GM12878 (cell line): ENCODE results near the gene TNFRSF6B. TPM values are rescaled to one million over a fixed set of nuclear protein-coding genes. Genes with fewer than 3 reads are reported as not detected.

Source experiments
- ATAC-seq: fragments of 200-7000 bp; cut with Tn5 transposase; 3 replicates; pipeline ENCODE4 v1.9.1; 2020; ENCODE audit warnings: mild to moderate bottlenecking, moderate library complexity
- BruUV-seq: library from RNA; stranded (reverse); fragments of 400-500 nt; replicated peaks from 2 replicates; lab custom pipeline; 2021; lab: Mats Ljungman, UMichigan
- CTCF ChIA-PET: fragments of 300-600 bp; sonication (Branson Sonifier 250); formaldehyde crosslinking; extraction: SDS; loops from one replicate; lab custom pipeline; 2021; ENCODE audit warnings: inconsistent platforms; lab: Yijun Ruan, JAX
- POLR2A ChIA-PET: fragments of 350-600 bp; formaldehyde crosslinking; extraction: SDS; loops from one replicate; lab custom pipeline; 2021; ENCODE audit warnings: inconsistent platforms; lab: Charles Lee
- RAD21 ChIA-PET: fragments of 300-600 bp; sonication (Branson Sonifier 250); formaldehyde crosslinking; loops from one replicate; lab custom pipeline; 2023; ENCODE audit warnings: antibody characterized with exemption; ENCODE audit not compliant: unreplicated experiment; lab: Charles Lee
- SMC1A ChIA-PET: fragments of 300-600 bp; sonication (Branson Sonifier 250); formaldehyde crosslinking; loops from one replicate; lab custom pipeline; 2023; ENCODE audit not compliant: unreplicated experiment, uncharacterized antibody; lab: Charles Lee
- DNase-seq: peaks from one replicate; pipeline ENCODE4 v3.0.0-alpha.2; 2011; ENCODE audit warnings: low read depth, low spot score
- FAIRE-seq: peaks from 3 replicates; lab custom pipeline; 2011; peaks lifted over from hg19 to GRCh38; lab: Jason Lieb, UNC
- H2AFZ ChIP-seq: 2 replicates; pipeline ENCODE4 v1.6.0; 2011; ENCODE audit warnings: low read depth, low read length, control low read depth; ENCODE audit not compliant: control insufficient read depth
- H3K27ac ChIP-seq: 2 replicates; pipeline ENCODE4 v1.5.1; 2011; ENCODE audit warnings: control low read depth; ENCODE audit not compliant: control insufficient read depth, insufficient read depth
- H3K27me3 ChIP-seq, 2 experiments: replicated peaks in 1 of 2; 2 replicates each; pipeline versions ENCODE4 v1.6.0 to v1.6.1; 2011; ENCODE audit warnings: low read length in 1 of 2; ENCODE audit not compliant: control insufficient read depth in 2 of 2, insufficient read depth in 2 of 2
- H3K36me3 ChIP-seq, 2 experiments: 2 replicates each; pipeline ENCODE4 v1.5.1; 2011; ENCODE audit warnings: low read length in 1 of 2; ENCODE audit not compliant: control insufficient read depth in 2 of 2, insufficient read depth in 2 of 2
- H3K4me1 ChIP-seq: 2 replicates; pipeline ENCODE4 v1.6.1; 2011; ENCODE audit warnings: mild to moderate bottlenecking, low read length, moderate library complexity, mixed read lengths; ENCODE audit not compliant: control insufficient read depth, insufficient read depth
- H3K4me2 ChIP-seq: 2 replicates; pipeline ENCODE4 v1.6.0; 2011; ENCODE audit warnings: control low read depth; ENCODE audit not compliant: control insufficient read depth, insufficient read depth
- H3K4me3 ChIP-seq: fragments of 200-600 bp; sonication (generic); 2 replicates; pipeline ENCODE4 v1.5.1; 2016
- H3K79me2 ChIP-seq: 2 replicates; pipeline ENCODE4 v1.6.0; 2011; ENCODE audit warnings: low read length; ENCODE audit not compliant: control insufficient read depth, insufficient read depth
- H3K9ac ChIP-seq: 2 replicates; pipeline ENCODE4 v1.8.0; 2011; ENCODE audit warnings: low read length, control low read depth, mixed read lengths; ENCODE audit not compliant: control insufficient read depth, insufficient read depth
- H3K9me3 ChIP-seq: replicated peaks from 3 replicates; pipeline ENCODE4 v1.5.1; 2011; ENCODE audit warnings: mild to moderate bottlenecking, low read length; ENCODE audit not compliant: control insufficient read depth, insufficient read depth
- H4K20me1 ChIP-seq: 2 replicates; pipeline ENCODE4 v1.6.0; 2011; ENCODE audit not compliant: control insufficient read depth, insufficient read depth
- CBX5 ChIP-seq: sonication (generic); IDR thresholded peaks from 2 replicates; pipeline ENCODE4 v1.6.1; 2016; ENCODE audit warnings: low read depth, moderate library complexity, mild to moderate bottlenecking, inconsistent platforms
- CHD1 ChIP-seq: IDR thresholded peaks from 2 replicates; pipeline ENCODE4 v1.6.1; 2012; ENCODE audit warnings: low read depth, low read length, improper control_type of control experiment
- CHD2 ChIP-seq: IDR thresholded peaks from 2 replicates; pipeline ENCODE4 v1.6.1; 2011; ENCODE audit warnings: low read depth, low read length, improper control_type of control experiment, borderline replicate concordance
- EGR1 ChIP-seq, 2 experiments: IDR thresholded peaks; 1 replicate in 1 of 2; 2 replicates in 1 of 2; pipeline ENCODE4 v1.6.1; 2011 to 2012; ENCODE audit warnings: low read depth in 2 of 2, low read length in 2 of 2, borderline replicate concordance in 1 of 2, mild to moderate bottlenecking in 1 of 2, moderate library complexity in 1 of 2
- EZH2 ChIP-seq: IDR thresholded peaks from 2 replicates; pipeline ENCODE4 v1.6.1; 2012; ENCODE audit warnings: low read depth, mild to moderate bottlenecking, control low read depth, inconsistent platforms, low read length, borderline replicate concordance; ENCODE audit not compliant: control insufficient read depth
- HCFC1 ChIP-seq: fragments of 150-350 bp; IDR thresholded peaks from 2 replicates; pipeline ENCODE4 v1.6.1; 2014; ENCODE audit warnings: low read length
- HDAC2 ChIP-seq: fragments of 200-600 bp; sonication (generic); IDR thresholded peaks from 2 replicates; pipeline ENCODE4 v1.6.1; 2017
- KAT2A ChIP-seq: conservative IDR thresholded peaks from 2 replicates; pipeline ENCODE4 v1.6.1; 2011; ENCODE audit warnings: low read depth, low read length; ENCODE audit not compliant: control insufficient read depth
- KDM1A ChIP-seq: fragments of 200-600 bp; sonication (generic); IDR thresholded peaks from 2 replicates; pipeline ENCODE4 v1.6.1; 2016; ENCODE audit warnings: borderline replicate concordance
- NFYB ChIP-seq: IDR thresholded peaks from 2 replicates; pipeline ENCODE4 v1.6.1; 2011; ENCODE audit warnings: low read depth, mild to moderate bottlenecking, low read length, improper control_type of control experiment, moderate library complexity; ENCODE audit not compliant: insufficient read depth
- NR2F1 ChIP-seq: fragments of 450-650 bp; conservative IDR thresholded peaks from 2 replicates; pipeline ENCODE4 v1.6.1; 2017; ENCODE audit warnings: mild to moderate bottlenecking
- PAX8 ChIP-seq: fragments of 450-650 bp; IDR thresholded peaks from 2 replicates; pipeline ENCODE4 v1.6.1; 2017; ENCODE audit warnings: mild to moderate bottlenecking, moderate library complexity
- POLR2A ChIP-seq: IDR thresholded peaks from 2 replicates; pipeline ENCODE4 v1.6.1; 2011; ENCODE audit warnings: low read depth, mild to moderate bottlenecking, low read length
- RAD21 ChIP-seq: IDR thresholded peaks from 2 replicates; pipeline ENCODE4 v1.6.1; 2011; ENCODE audit warnings: mild to moderate bottlenecking, low read depth, low read length, moderate library complexity; ENCODE audit not compliant: insufficient read depth
- RUNX3 ChIP-seq: IDR thresholded peaks from 2 replicates; pipeline ENCODE4 v1.6.1; 2012; ENCODE audit warnings: low read length, inconsistent platforms
- SIX5 ChIP-seq: IDR thresholded peaks from 2 replicates; pipeline ENCODE4 v1.6.1; 2011; ENCODE audit warnings: mild to moderate bottlenecking, low read depth, low read length, moderate library complexity; ENCODE audit not compliant: severe bottlenecking
- SMARCA5 ChIP-seq: fragments of 450-650 bp; IDR thresholded peaks from 2 replicates; pipeline ENCODE4 v1.6.1; 2017; ENCODE audit warnings: mild to moderate bottlenecking
- TBL1XR1 ChIP-seq: IDR thresholded peaks from 2 replicates; pipeline ENCODE4 v1.6.1; 2012; ENCODE audit warnings: low read depth, low read length, improper control_type of control experiment
- TCF3 ChIP-seq: IDR thresholded peaks from 2 replicates; pipeline ENCODE4 v1.6.1; 2012; ENCODE audit warnings: low read depth, mild to moderate bottlenecking, low read length, borderline replicate concordance; ENCODE audit not compliant: insufficient read depth
- ZNF274 ChIP-seq: IDR thresholded peaks from one replicate; pipeline ENCODE4 v1.8.0; 2011; ENCODE audit not compliant: insufficient read length, insufficient read depth
- WGBS: methylation state at CpG from one replicate; pipeline ENCODE4 v1.1.6; 2016; ENCODE audit warnings: low lambda C conversion rate; ENCODE audit not compliant: insufficient replicate concordance, insufficient coverage; ENCODE audit errors: missing lambda C conversion rate; 5-methylcytosine and 5-hydroxymethylcytosine counted together
- in situ Hi-C: fragments of 300-500 bp; cut with MboI; formaldehyde crosslinking; loops from 9 replicates; pipeline ENCODE4 v1.14.3; 2018; ENCODE audit warnings: mixed read lengths
- intact Hi-C: fragments of 100-400 bp; cut with micrococcal nuclease; formaldehyde crosslinking; loops from one replicate; pipeline ENCODE4 v1.14.2; 2022; ENCODE audit not compliant: unreplicated experiment
- polyA plus RNA-seq, 11 experiments: library from polyadenylated mRNA; depleted of rRNA in 4 of 11; unstranded in 6 of 11; stranded (reverse) in 5 of 11; fragments of >200 nt; fragmentation: Nextera tagmentation in 4 of 11; fragmentation: Illumina TruSeq in 1 of 11; extraction: Ambion mirVana in 4 of 11; extraction: Trizol in 1 of 11; gene quantifications; 1 replicate in 1 of 11; 2 replicates in 10 of 11; pipeline versions ENCODE4 v1.2.1 to v1.2.3, GENCODE V29; 2011 to 2016; ENCODE audit warnings: inconsistent platforms in 2 of 11, missing spikeins in 2 of 11, low read depth in 1 of 11
- total RNA-seq, 4 experiments: library from RNA; depleted of rRNA in 3 of 4; stranded (reverse); fragments of >200 nt in 3 of 4; fragmentation: Illumina TruSeq in 1 of 4; extraction: Trizol in 1 of 4; gene quantifications; 2 replicates each; pipeline versions ENCODE4 v1.2.1 to v1.2.3, GENCODE V29; 2013 to 2021
- TF ChIP-seq, protein P1 (sequence below): IDR thresholded peaks from 2 replicates; pipeline ENCODE4 v1.6.1; 2012; ENCODE audit warnings: low read depth, low read length, improper control_type of control experiment
- TF ChIP-seq, protein P2 (sequence below): fragments of 450-650 bp; IDR thresholded peaks from 2 replicates; pipeline ENCODE4 v1.6.1; 2016; ENCODE audit warnings: mild to moderate bottlenecking

Gene TNFRSF6B
- total and polyA plus RNA-seq, 10 of the 15 experiments (the other 5 are each of a cell fraction or from before 2014, with no cell fraction given) = 0.67 to 2.2 (median 1.8) TPM; not detected in 7

DNA sequence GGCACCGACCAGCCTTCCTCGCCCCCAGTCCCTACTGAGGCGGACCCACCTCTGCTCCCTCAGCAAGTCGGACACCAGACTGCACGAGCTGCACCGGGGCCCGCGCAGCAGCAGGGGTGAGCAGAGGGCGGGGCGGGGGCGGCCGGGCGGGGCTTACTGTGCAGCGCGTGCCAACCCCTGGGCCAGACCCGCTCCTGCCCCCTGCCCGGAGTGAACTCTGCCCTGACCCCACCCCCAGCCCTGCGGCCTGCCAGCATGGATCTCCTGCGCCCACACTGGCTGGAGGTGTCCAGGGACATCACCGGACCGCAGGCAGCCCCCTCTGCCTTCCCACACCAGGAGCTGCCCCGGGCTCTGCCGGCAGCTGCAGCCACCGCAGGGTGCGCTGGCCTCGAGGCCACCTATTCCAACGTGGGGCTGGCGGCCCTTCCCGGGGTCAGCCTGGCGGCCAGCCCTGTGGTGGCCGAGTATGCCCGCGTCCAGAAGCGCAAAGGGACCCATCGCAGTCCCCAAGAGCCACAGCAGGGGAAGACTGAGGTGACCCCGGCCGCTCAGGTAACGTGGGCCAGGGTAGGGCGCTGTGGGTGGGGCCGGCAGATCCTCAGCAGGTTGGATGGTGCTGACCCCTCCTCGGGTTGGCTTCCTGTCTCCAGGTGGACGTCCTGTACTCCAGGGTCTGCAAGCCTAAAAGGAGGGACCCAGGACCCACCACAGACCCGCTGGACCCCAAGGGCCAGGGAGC, 41.7 kb downstream of the TNFRSF6B start:
- no peak for DNase-seq
- BruUV-seq = no TSS peak
- FAIRE-seq = no peak
- CTCF ChIA-PET = interaction anchor here (0.6 to 2.9 kb wide), 3 partner anchors 31 to 236 kb away, joined by 3 to 28 read pairs (median 3); partner anchors contain the start of genes ARFRP1 and ZGPAT
- RAD21 ChIA-PET = interaction anchor here (1.0 to 4.2 kb wide), 6 partner anchors 10 to 201 kb away, joined by 3 to 32 read pairs (median 4); partner anchors contain the start of genes ARFRP1, PTK6, TPD52L2 and ZGPAT
- Histone ChIP-seq H3K27me3 (no peaks in the 10 kb centered on the region), H3K4me1 (peaks cover 33% of the 10 kb centered on the region), H2AFZ (no peak overlapping the region), H3K9ac (peak overlapping the region; percentile 12; the same call in 1 of the 2 replicates), H3K4me2 (peak overlapping the region; percentile 93), H3K9me3 (no peaks in the 10 kb centered on the region), H4K20me1 (no peaks in the 10 kb centered on the region), H3K79me2 (peaks cover 17% of the 10 kb centered on the region), H3K4me3 (peak overlapping the region; percentile 84), H3K27ac (peak overlapping the region; percentile 94; the same call in 1 of the 2 replicates), H3K36me3 (peaks cover 5 to 28% of the 10 kb centered on the region in 2 experiments; a peak in 3 of 4 replicates)
- POLR2A ChIA-PET = interaction anchor here (1.0 to 1.4 kb wide), 2 partner anchors 31 to 217 kb away, joined by 3 to 4 read pairs; partner anchors contain the start of genes ARFRP1 and ZGPAT
- WGBS = 45% methylated on average over 26 of the region's 43 CpGs
- SMC1A ChIA-PET = interaction anchor here (0.6 kb wide), 1 partner anchor 10 kb away, joined by 3 read pairs; no protein-coding TSS in a partner anchor
- intact Hi-C loops = loop anchor here (2.0 kb wide), 2 partner anchors 31 to 127 kb away; partner anchors contain the start of genes ARFRP1 and TPD52L2
- in situ Hi-C loops = no loop called here
- peak; percentile 51 for ATAC-seq
- TF ChIP-seq CHD1 (no peak), HDAC2 (no peak), PAX8 (no peak), HCFC1 (no peak), CBX5 (no peak), TBL1XR1 (no peak), KDM1A (no peak), RAD21 (no peak), SMARCA5 (no peak), CHD2 (no peak), KAT2A (no peak), RUNX3 (no peak), TCF3 (no peak), NR2F1 (0 out of 2 replicates have a peak, but pooled peaks have one; percentile 61), ZNF274 (no peak), POLR2A (peak; percentile 73), EGR1 (IDR thresholded peaks at IDR 0.05; ENCODE audit: borderline replicate concordance in 1 of 2, low read depth in 2 of 2, low read length in 2 of 2) (peak in 1 of 2 experiments; percentile 20; a peak in 1 of 3 replicates), NFYB (no peak), EZH2 (no peak), SIX5 (no peak)
- TF ChIP-seq, protein P1, sequence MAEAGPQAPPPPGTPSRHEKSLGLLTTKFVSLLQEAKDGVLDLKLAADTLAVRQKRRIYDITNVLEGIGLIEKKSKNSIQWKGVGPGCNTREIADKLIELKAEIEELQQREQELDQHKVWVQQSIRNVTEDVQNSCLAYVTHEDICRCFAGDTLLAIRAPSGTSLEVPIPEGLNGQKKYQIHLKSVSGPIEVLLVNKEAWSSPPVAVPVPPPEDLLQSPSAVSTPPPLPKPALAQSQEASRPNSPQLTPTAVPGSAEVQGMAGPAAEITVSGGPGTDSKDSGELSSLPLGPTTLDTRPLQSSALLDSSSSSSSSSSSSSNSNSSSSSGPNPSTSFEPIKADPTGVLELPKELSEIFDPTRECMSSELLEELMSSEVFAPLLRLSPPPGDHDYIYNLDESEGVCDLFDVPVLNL = no peak
- TF ChIP-seq, protein P2, sequence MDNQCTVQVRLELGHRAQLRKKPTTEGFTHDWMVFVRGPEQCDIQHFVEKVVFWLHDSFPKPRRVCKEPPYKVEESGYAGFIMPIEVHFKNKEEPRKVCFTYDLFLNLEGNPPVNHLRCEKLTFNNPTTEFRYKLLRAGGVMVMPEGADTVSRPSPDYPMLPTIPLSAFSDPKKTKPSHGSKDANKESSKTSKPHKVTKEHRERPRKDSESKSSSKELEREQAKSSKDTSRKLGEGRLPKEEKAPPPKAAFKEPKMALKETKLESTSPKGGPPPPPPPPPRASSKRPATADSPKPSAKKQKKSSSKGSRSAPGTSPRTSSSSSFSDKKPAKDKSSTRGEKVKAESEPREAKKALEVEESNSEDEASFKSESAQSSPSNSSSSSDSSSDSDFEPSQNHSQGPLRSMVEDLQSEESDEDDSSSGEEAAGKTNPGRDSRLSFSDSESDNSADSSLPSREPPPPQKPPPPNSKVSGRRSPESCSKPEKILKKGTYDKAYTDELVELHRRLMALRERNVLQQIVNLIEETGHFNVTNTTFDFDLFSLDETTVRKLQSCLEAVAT = no peak
